Motor neuron (in vitro differentiated cells): ENCODE data around the gene SLC9A7. TPM values are rescaled to one million over a fixed set of nuclear protein-coding genes. Genes with fewer than 3 reads are reported as not detected.

Source experiments
- ATAC-seq, 8 experiments: fragments of 200-7000 bp; cut with Tn5 transposase; replicated peaks in 6 of 8; 2 replicates each; pipeline ENCODE4 v1.8.0; 2021; ENCODE audit warnings: mild to moderate bottlenecking in 8 of 8, moderate library complexity in 8 of 8
- H3K27ac ChIP-seq, 2 donors: fragments of 250-450 bp; sonication (Bioruptor Pico); 2 replicates each; pipeline ENCODE4 v1.9.0; 2021; ENCODE audit warnings: antibody characterized with exemption in 2 of 2, mild to moderate bottlenecking in 2 of 2, moderate library complexity in 1 of 2
- H3K4me1 ChIP-seq, 2 donors: fragments of 250-450 bp; sonication (Bioruptor Pico); replicated peaks in 1 of 2; 2 replicates each; pipeline ENCODE4 v1.6.1; 2021; ENCODE audit warnings: antibody characterized with exemption in 2 of 2, mild to moderate bottlenecking in 2 of 2, moderate library complexity in 1 of 2
- H3K4me3 ChIP-seq, 5 donors: fragments of 250-450 bp; sonication (Bioruptor Pico); 2 replicates each; pipeline ENCODE4 v1.9.0; 2021; ENCODE audit warnings: antibody characterized with exemption in 5 of 5, mild to moderate bottlenecking in 5 of 5, moderate library complexity in 4 of 5
- WGBS, 10 experiments: fragments of 450-650 bp; shearing (Covaris generic); methylation state at CpG; one replicate each; pipeline ENCODE4 v1.0.0; 2022; 5-methylcytosine and 5-hydroxymethylcytosine counted together
- in situ Hi-C, 9 experiments: fragments of 400-800 bp; cut with MboI; loops; one replicate each; pipeline ENCODE4 v1.15.0; 2021; ENCODE audit warnings: low sequenced_read_pairs in 9 of 9, low pct_unique_long_range_greater_than_20kb in 2 of 9; ENCODE audit not compliant: unreplicated experiment in 9 of 9
- total RNA-seq, 8 experiments: library from RNA; unstranded; fragments of 300-600 nt; gene quantifications; 2 replicates each; pipeline versions ENCODE4 v1.2.3 to v1.2.4, GENCODE V29; 2022

SLC9A7 gene
- total RNA-seq, 8 experiments from 2014 or later = 2.1 to 19.9 (median 8.7) TPM

DNA sequence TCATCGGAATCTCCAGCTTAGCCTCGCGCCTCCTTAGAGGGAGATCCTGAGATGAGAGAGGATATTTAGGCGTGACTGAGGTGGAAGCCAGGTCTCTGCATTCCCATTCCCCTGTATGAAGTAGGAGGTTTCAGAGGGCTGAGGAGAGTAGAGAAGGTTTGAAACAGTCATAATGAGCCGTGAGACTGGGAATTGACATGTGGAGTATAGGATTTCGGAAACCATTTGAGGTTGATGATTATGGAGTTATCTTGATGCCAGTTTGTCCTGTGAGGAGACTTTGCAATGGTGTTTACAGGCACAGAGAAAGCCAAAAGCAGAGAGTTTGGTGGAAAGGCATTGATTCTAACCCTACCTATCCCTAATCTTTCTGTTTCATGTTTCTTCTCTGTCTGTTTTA, 183.3 kb downstream of the SLC9A7 start:
- Histone ChIP-seq H3K4me3 (peak overlapping the region; percentile 40 to 58 (median 44)), H3K4me1 (peaks cover 0 to 4% of the 10 kb centered on the region in 2 donors), H3K27ac (no peak overlapping the region)
- ATAC-seq = no peak
- 0 to 25% (median 14%) methylated on average over 1 to 3 of the region's 6 CpGs; no CpG with 5 or more reads in 7 of the 10 experiments for WGBS, 10 experiments
- in situ Hi-C loops = no loop called here

DNA sequence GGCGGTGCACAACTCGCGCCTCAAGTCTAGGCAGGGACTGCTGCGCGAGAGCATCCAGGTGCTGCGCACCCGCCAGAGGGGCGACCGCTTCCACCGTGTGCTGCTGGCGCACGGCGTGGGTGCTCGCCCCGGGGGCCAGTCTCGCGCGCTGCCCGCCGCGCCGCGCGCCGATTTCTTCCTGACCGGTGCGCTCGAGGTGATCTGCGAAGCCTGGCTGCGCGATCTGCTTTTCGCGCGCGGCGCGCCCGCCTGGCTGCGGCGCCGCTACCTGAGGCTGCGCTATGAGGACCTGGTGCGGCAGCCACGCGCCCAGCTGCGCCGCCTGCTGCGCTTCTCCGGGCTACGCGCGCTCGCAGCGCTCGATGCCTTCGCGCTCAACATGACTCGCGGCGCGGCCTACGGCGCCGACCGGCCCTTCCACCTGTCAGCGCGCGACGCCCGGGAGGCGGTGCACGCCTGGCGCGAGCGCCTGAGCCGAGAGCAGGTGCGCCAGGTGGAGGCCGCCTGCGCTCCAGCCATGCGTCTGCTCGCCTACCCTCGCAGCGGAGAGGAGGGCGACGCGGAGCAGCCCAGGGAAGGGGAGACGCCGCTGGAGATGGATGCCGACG, 184.0 kb downstream of the SLC9A7 start:
- in situ Hi-C loops = no loop called here
- peak in 6 of 8 experiments; percentile 13 to 60 (median 38) for ATAC-seq
- 24% methylated on average over 10 of the region's 90 CpGs; no CpG with 5 or more reads in 9 of the 10 experiments for WGBS, 10 experiments
- H3K27ac ChIP-seq = no peak overlapping the region
- peak overlapping the region; percentile 40 to 58 (median 44) for H3K4me3 ChIP-seq
- H3K4me1 ChIP-seq = peaks cover 0 to 4% of the 10 kb centered on the region in 2 donors

DNA sequence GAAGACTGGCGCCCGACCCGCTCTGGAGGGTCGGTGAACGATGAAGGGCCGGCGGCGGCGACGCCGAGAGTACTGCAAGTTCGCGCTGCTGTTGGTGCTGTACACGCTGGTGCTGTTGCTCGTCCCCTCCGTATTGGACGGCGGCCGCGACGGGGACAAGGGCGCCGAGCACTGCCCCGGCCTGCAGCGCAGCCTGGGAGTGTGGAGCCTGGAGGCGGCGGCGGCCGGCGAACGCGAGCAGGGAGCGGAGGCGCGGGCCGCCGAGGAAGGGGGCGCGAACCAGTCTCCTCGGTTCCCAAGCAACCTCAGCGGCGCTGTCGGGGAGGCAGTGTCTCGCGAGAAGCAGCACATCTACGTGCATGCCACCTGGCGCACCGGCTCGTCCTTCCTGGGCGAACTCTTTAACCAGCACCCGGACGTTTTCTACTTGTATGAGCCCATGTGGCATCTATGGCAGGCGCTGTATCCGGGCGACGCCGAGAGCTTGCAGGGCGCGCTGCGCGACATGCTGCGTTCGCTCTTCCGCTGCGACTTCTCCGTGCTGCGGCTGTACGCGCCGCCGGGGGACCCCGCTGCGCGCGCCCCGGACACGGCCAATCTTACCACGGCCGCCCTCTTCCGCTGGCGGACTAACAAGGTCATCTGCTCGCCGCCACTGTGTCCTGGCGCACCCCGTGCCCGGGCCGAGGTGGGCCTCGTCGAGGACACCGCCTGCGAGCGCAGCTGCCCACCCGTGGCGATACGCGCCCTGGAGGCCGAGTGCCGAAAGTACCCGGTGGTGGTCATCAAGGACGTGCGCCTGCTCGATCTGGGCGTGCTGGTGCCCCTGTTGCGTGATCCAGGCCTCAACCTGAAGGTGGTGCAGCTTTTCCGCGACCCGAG, 184.8 kb downstream of the SLC9A7 start:
- H3K4me1 ChIP-seq = peaks cover 0 to 4% of the 10 kb centered on the region in 2 donors
- ATAC-seq = peak; percentile 11 to 60 (median 53)
- H3K4me3 ChIP-seq = peak overlapping the region; percentile 40 to 58 (median 44)
- 16 to 40% methylated on average over 7 of the region's 107 CpGs; no CpG with 5 or more reads in 8 of the 10 experiments for WGBS, 10 experiments
- no peak overlapping the region for H3K27ac ChIP-seq
- in situ Hi-C loops = no loop called here

DNA sequence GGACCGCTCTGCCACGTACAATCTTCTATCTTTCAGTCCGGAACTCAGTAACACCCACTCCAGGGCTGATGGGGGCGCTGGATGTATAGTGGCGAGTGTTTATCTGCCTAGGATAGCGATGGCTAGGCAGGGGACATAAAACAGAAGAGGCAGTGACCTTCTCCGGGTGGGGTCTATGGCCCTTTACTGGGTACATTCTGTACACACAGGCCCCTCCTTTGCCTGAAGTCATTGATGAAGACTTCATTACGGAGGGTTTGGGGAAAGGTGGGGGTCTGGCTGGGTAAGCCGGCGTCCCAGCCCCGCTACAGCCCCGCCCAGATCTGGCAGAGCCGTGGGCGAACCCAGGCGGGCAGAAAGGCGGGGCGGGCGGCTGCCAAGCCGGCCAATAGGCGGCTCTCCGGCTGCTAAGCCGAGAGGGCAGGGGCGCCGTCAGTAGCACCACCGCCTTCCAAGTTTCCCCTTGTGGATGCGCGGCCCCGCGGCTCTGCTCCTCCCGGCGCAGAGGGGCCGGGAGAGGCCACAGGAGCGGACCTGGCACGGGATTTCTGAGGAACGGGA, 185.5 kb downstream of the SLC9A7 start, which contains the start of gene CHST7:
CHST7 (plus strand) TSS at position 435 of the 561 bp plus-strand sequence. CDS start 167 bp downstream, outside the sequence.
- 7 to 24% methylated on average over 3 to 6 of the region's 35 CpGs; no CpG with 5 or more reads in 8 of the 10 experiments for WGBS, 10 experiments
- peak; percentile 18 to 87 (median 80) for ATAC-seq
- Histone ChIP-seq H3K4me3 (peak within 1 kb of the TSS; percentile 40 to 58 (median 44)), H3K27ac (no peak within 1 kb of the TSS), H3K4me1 (peaks cover 0 to 4% of the 10 kb centered on the region in 2 donors)
- in situ Hi-C loops = no loop called here

DNA sequence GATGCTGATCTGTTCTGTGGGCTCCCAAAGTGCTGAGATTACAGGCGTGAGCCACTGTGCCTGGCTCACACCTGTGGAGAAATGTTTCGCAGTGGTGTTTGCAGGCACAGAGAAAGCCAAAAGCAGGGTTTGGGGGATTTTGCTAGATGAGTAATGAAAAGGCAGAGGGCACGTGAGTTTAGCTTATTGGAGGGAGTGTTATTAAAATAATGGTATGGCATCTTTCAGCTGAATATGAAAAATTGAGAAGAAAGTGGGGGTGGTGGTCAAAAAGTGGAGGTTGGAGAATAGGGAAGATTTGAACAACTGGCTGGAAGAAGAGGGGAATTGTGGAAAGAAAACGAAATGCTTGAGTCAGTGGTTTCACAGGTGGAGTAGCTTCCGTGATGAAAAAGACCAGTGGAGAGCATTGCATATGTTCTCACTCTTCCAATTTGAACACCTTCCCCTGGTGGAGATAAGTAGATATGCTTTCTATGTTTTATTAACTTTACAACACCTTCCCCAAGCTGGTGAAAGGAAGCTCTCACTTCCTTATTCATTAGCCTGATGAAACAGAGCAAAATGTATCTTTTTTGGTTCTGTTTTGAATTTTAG, 186.5 kb downstream of the SLC9A7 start:
- Histone ChIP-seq H3K27ac (no peak overlapping the region), H3K4me1 (peaks cover 0 to 4% of the 10 kb centered on the region in 2 donors), H3K4me3 (no peak overlapping the region)
- ATAC-seq = no peak
- 39 to 100% (median 84%) methylated on average over 1 to 5 of the region's 5 CpGs; no CpG with 5 or more reads in 2 of the 10 experiments for WGBS, 10 experiments
- in situ Hi-C loops = no loop called here

DNA sequence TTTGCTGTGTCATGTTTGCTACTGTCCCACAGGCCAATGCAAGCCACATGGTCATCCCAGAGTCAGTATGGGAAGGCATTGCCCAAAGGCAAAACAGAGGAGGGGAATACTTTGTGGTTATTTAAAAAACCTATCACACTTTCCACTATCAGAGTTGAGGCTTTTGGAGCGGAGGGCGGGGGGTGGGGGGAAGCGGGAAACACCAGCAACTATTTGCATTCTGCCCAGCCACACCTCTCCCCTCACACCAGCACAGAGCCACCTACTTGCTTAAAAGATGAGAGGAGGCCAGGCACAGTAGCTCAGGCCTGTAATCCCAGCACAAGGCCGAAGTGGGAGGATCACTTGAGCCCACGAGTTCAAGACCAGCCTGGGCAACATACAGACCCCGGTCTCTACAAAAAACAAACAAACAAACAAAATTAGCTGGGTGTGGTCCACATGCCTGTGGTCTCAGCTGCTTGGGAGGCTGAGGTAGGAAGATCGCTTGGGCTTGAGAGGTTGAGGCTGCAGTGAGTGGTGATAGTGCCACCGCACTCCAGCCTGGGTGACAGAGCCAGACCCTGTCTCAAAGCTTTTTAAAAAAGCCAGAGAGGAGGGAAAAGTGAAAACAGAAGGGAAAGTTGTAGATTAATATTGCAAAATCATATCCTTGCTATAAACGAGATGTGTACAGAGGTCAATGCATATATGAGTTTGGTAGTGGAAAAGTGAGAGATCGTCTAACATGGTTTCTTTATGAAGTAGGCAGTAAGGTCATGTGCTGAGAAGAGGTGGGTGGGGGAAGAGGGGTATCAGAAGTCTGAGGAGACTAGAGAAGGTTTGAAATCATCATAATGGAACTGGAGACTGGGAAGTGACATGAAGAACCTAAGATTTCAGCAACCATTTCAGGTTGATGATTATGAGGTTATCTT, 187.2 kb downstream of the SLC9A7 start:
- Histone ChIP-seq H3K27ac (no peak overlapping the region), H3K4me1 (peaks cover 0 to 4% of the 10 kb centered on the region in 2 donors), H3K4me3 (no peak overlapping the region)
- in situ Hi-C loops = no loop called here
- ATAC-seq = peak in 3 of 8 experiments; percentile 8 to 47 (median 43)
- 55 to 100% (median 63%) methylated on average over 1 to 6 of the region's 10 CpGs; no CpG with 5 or more reads in 6 of the 10 experiments for WGBS, 10 experiments

DNA sequence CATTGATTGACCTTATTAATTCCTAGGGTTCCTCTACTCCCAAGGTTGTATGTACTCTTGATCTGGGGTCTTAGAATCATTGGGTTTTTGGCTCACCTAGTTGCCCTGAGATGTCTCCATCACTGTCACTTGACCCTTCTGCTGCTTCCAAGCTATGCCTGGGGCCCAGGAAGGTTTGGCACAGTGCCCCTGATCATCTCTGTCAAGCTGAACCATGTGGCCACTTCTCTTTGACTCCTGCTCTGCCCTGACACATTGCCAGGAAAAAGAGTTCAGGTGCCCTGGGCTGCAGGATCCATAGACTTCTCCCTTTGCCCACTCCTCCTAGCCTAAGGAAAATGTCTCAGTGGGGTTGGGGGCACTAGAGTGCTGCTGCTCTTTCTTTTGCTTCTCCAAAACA, 189.3 kb downstream of the SLC9A7 start:
- Histone ChIP-seq H3K4me1 (no peaks in the 10 kb centered on the region), H3K4me3 (no peak overlapping the region), H3K27ac (no peak overlapping the region)
- in situ Hi-C loops = no loop called here
- no peak for ATAC-seq

DNA sequence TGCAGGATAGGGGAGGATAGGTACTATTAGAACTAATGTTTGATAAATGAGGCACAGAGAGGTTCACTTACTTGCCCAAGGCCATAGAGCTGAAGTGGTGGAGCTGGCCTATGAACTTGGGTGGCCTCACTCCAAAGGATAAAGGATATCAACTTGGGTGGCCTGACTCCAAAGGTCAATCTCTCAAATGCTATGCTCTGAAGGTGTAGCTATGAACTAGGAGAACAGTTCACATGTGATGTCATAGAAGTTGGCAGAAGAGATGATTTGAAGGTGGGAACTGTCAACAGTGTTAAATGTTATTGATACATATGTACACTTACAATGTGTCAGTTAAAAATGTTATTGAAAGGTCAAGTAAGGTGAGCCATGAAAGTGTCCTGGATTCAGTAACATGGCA, 191.5 kb downstream of the SLC9A7 start:
- no peak overlapping the region for H3K4me3 ChIP-seq
- no peak overlapping the region for H3K27ac ChIP-seq
- no peak for ATAC-seq
- in situ Hi-C loops = no loop called here
- no peaks in the 10 kb centered on the region for H3K4me1 ChIP-seq

DNA sequence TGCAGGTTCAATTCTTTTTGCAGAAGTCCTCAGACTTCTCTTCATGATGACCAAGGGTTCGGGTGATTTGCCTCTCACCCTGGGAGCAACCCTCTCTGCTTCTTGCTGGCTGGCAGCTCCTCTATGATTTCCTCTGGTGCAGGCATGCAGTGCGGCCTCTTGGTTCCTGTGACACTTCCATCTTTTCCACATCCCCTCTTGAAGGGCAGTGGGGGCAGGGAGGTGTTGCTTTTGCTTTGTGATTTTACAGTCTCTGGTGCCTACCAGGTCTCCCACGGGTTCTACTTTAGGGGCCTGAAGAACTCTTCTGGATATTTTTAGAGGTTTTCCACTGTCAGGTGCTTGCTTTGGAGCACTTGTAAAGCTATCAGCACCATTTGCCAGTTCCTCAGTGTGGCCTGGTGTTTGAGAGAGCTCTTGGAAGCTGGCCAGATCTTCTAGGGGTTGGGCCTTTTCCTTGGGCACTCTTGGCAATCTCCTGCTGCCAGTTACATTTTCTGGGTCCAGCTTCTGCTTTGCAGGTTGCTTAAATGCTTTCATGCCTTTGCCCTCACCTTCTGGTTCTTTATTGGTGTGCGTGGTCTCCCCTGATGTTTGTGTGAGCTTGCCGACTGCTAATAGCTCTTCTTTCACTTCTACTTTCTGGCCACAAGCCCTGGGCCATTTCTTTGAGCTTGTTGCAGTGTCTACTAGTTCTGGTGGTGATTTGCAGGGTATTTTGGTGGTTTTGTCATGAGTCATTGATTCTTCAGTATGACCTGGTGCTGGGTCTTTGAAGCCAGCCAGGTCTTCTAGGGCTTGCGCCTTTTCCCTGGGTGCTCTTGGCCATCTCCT, 196.9 kb downstream of the SLC9A7 start:
- Histone ChIP-seq H3K27ac (no peak overlapping the region), H3K4me1 (no peaks in the 10 kb centered on the region), H3K4me3 (no peak overlapping the region)
- in situ Hi-C loops = no loop called here
- 38 to 100% (median 83%) methylated on average over 1 to 4 of the region's 6 CpGs; no CpG with 5 or more reads in 3 of the 10 experiments for WGBS, 10 experiments
- no peak for ATAC-seq

DNA sequence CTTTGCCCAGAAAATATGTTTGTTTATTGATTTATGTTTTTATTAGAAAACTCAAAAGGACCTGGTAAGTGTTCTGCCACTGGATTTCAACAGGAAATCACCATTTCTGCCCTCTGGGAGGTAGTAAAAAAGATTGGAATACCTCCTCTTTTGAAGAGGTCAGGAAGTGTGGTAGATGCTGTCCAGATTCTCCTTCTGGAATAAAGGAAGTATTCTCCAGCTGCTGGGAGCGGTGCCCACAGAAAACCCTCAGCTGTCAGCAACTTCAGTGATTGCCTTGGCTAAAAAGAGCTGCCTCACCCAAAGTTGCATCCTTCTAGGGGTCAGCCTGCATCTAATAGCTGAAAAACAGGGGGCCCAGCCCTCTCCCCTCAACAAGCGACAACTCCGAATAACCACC, 199.9 kb downstream of the SLC9A7 start:
- H3K27ac ChIP-seq = no peak overlapping the region
- WGBS, 10 experiments = 59% methylated on average over 3 of the region's 3 CpGs; no CpG with 5 or more reads in 9 of the 10 experiments
- ATAC-seq = no peak
- H3K4me1 ChIP-seq = no peaks in the 10 kb centered on the region
- in situ Hi-C loops = no loop called here
- H3K4me3 ChIP-seq = no peak overlapping the region

DNA sequence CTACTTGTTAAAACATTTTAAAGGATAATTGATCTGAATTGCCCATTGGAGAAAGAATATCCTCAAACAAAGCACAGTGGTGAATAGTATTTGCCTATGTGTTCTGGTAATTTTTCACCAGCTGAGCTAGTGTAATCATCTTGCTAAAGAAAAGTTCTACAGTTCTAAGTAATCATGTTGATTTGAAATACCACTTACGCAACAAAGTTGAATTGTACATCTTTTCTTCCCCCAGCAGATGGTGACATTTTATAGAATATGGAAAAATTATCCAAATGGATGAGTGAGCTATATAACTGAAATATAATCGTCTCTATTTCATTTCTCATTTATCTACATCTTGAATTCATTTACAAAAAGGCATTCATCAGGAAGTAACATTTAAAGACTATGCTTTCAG, 204.0 kb downstream of the SLC9A7 start:
- Histone ChIP-seq H3K27ac (no peak overlapping the region), H3K4me3 (no peak overlapping the region), H3K4me1 (peaks cover 0 to 2% of the 10 kb centered on the region in 2 donors)
- peak in 2 of 8 experiments; percentile 49 to 60 for ATAC-seq
- WGBS, 10 experiments = 0 to 89% (median 40%) methylated on average over 1 to 2 of the region's 2 CpGs; no CpG with 5 or more reads in 3 of the 10 experiments
- in situ Hi-C loops = no loop called here
